NT2/D1 (cell line): ENCODE data around the gene RASA4B.

ENCODE experiments used
- SUZ12 ChIP-seq: IDR thresholded peaks from 2 replicates; pipeline ENCODE4 v1.6.1; 2011; ENCODE audit not compliant: insufficient read length, insufficient read depth; ENCODE audit errors: extremely low read depth
- YY1 ChIP-seq: IDR thresholded peaks from 2 replicates; pipeline ENCODE4 v1.6.1; 2011; ENCODE audit not compliant: insufficient read length, insufficient read depth
- ZNF274 ChIP-seq: IDR thresholded peaks from 2 replicates; pipeline ENCODE4 v1.6.1; 2011; ENCODE audit warnings: mild to moderate bottlenecking, low read depth, low read length

GRCh38 chr7:102466097-102466496 lies 51.5 kb downstream of the RASA4B start:
- no peak for TF ChIP-seq ZNF274
- TF ChIP-seq SUZ12: no peak
- no peak for TF ChIP-seq YY1
